GM18526 (cell line): ENCODE measurements around the gene ATXN10.

Experiments used
- POLR2A ChIP-seq: IDR thresholded peaks from 3 replicates; pipeline ENCODE4 v1.6.1; 2011; ENCODE audit not compliant: insufficient read length; ENCODE audit errors: extremely low read depth

The ATXN10 gene

DNA sequence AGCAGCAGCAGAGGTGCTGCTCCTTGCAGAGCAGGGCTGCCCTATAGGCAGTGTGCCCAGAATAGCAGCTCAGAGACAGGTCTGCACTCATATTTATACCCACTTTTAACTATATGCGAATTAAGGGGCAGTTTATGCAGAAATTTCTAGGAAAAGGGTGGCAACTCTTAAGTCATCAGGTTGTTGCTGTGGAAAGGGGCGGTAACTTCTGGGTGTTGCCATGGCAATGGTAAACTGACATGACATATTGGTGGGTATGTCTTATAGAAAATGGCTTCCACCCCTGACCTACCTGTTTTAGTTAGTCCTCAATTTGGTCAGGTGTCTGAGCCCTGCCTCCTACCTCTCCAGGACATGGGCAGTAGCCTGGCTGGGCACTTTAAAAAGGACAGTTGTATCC is 122.3 kb downstream of the ATXN10 start:
- TF ChIP-seq POLR2A, result no peak

DNA sequence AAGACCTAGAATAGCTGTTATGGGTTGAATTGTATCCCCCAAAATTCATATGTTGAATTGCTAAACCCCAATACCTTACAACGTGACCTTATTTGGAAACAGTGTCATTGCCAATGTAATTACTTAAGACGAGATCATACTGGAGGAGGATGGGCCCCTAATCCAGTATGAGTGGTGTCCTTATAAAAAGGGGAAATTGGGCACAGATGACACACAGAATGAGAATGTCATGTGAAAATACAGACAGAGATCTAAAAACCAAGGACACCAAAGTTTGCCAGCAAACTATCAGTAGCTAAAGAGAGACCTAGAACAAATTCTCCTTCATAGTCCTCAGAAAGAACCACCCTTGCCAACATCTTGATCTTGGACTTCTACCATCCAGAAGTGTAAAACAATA is 127.7 kb downstream of the ATXN10 start:
- no peak for TF ChIP-seq POLR2A

DNA sequence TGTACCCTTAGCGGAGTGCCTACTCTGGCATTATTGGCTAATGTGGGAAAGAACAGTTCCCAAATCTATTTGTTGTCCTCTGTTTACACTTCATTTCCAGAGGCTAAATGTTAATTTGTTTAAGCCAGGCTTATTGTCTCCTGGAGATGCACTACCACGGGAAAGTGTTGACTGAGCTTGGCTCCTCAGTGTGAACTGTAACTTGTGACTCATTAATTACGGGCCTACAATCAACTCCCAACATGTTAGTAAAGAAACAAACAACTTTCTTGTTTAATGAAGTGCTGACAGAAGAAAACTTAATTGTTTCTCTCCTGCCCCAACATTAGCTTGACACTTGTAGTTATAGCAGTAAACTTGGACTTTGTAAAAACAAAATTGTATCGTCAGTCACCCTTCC is 130.4 kb downstream of the ATXN10 start:
- TF ChIP-seq POLR2A, result no peak

DNA sequence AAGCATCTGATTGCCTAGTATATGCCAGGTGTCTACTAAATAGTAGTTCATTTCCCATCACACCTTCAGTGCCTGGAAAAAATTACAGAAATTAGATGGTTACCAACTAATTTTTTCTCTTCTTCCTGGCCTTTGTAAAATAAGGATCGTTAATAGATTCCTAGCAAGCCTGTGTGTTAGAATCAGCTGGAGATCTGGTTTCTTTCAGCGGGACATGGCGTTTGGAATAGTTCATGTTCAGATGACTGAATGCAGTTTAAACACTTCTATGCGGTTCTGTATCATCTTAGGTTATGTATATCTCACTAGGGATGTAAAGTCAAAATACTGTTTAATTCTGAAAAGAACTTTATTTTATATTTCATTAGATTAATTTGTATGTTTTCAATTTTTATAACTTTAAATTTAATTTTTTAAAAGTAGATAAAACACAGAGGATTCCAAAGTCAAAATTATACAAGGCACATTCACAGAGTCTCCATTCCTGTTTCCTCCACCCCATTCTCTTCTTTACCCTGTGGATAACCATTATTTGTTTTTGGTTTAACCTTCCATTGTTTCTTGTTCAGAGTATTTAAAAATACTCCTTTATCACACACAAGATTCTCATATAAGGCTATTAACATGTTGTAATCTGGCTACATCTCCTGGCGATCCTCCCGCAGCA is 132.8 kb downstream of the ATXN10 start:
- TF ChIP-seq POLR2A, result no peak

DNA sequence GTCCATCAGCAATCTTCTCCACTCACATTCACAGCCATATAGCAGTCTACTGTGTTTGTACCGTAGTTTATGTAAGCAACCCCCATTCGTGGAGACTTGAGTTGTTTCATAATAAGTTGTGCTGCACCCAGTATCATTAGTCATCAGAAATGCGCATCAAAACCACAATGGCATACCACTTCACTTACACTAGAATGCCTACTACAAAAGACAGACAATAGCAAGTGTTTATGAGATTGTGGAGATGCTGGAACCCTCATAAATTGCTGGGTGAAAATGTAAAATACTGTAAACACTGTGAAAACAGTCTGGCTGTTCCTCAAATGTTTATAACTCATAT is 133.3 kb downstream of the ATXN10 start:
- TF ChIP-seq POLR2A, result no peak

DNA sequence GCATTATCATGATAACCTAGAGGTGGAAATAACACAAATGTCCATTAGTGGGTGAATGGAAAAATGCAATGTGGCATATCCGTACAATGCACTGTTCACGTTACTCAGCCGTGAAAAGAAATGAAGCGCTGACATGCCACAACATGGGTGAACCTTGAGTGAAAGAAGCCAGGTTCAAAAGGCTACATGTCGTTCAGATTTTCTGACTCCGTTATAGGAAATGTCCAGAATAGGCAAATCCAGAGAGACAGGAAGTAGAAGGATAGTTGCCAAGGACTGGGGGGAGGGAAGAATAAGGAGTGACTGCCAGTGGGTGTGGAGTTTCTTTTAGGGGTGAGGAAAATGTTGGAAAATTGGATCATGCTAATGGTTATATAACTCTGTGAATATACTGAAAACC is 133.8 kb downstream of the ATXN10 start:
- no peak for TF ChIP-seq POLR2A

DNA sequence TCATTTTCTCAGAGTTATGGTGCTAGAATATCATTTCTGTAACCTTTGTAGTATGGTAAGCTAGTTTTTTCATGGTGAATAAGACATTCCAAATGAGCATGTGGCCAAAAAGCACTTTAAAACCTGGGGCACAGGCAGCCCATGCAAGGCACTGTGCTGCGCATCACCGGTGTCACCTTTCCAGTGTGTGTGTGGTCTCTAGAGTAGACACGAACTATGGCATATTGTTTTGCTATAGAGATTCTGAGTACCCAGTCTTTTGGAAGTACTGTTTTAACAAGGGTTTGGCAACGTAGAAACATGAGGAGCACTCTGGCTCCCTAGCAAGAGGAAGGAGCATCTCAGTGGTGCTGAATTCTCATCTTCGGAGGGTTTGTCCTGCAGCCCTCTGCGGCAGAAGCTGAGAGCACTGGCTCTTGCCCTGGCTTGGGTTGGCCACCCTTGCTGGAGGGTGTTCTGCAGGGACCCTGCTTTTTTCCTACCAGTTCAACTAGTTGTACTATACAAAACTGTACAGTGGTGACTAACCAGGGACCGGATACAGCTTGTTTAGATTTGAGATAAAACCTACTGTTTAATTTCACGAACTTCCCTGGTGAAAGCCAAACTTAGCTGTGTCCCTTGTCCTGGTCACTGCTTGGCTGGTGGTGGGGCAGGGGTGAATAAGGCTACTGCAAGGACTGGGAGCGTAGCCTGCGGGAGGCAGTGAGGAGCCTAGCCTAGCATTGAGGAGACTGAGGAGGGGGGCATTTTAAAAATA is 135.7 kb downstream of the ATXN10 start:
- no peak for TF ChIP-seq POLR2A

DNA sequence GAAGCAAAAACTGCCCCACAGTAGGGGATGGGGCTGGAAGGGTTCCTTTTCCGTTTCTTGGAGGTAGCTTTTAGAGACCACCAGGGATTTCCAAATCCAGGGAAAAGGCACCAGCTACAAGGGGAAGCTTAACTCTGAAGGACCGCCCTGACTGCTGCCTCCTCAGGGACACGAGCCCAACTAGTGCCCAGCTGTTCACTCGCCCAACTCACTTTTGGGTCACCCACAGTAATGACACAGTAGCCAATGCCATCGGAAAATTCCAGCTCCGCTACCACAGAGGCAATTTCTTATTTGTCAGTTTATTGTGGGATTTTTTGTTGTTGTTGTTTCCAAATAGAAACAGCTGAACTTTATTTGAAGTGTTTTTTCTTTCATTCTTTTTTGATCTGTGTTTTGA is 141.3 kb downstream of the ATXN10 start:
- TF ChIP-seq POLR2A, result no peak

DNA sequence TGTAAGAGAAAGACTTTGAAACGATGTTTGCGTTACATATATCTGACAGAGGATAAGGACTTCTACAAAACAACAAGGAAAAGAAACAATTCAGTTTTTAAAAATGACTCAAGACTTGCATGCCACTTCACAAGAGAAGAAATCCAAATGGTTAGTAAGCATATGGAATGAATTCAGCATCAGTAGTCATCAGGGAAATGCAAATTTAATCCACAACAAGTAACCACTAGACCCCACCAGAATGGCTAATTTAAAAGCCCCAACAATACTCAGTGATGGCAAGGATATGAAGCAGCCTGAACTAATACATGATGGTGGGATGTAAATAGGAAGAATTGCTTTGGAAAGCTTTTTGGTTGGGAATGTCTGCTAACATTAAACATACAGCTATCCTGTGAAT is 142.6 kb downstream of the ATXN10 start:
- TF ChIP-seq POLR2A, result no peak

DNA sequence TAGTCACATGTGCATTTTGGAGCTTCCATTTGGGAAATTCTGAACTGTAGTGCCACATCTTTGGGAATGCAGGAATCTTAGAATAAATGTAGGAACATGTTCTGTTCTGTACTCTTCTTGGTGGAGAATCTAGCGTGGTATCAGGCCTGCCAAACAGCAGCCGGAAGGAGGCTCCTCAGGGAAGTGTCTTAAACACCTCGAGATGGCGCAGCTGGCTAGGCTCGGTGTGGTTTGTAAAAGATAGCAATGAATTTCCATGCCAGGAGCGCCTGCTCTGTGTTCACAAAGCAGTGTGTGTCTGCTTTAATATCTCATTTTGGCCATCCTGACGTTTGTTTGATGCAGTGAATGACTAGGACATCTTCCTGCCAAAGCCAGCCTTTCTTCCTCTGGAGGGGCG is 145.1 kb downstream of the ATXN10 start:
- TF ChIP-seq POLR2A, result no peak

DNA sequence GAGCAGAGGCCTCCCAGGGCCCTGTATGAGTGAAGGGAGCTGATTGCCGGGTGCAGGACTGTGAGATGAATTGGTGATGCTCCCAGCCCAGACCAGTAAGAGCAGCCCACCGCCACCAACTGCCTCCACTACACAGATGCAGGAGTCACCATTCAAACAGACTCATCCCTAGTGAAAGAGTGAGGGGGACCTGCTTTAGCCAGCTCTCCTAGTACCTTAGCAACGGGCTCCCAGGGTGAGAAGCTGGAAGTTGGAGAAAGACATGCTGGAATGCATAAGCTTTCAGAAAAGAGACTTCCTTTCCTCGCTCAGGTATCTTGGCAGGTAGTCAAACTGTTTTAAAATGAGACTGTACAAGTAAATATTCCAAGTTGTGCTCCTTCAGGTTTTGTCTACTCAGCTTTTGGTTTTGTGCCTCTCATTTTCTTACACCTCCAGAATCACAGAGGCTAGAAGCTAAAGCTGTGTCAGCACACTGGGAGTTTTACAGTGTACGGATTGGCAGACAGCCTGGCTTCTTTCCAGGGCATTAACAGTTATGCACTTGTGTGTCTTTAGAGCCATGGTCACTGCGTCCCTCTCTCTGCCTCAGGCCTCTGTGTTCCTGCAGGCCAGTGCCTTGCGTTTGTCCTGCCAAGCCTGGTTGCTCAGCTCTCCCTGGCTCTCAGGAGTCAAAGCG is 146.2 kb downstream of the ATXN10 start:
- TF ChIP-seq POLR2A, result no peak

DNA sequence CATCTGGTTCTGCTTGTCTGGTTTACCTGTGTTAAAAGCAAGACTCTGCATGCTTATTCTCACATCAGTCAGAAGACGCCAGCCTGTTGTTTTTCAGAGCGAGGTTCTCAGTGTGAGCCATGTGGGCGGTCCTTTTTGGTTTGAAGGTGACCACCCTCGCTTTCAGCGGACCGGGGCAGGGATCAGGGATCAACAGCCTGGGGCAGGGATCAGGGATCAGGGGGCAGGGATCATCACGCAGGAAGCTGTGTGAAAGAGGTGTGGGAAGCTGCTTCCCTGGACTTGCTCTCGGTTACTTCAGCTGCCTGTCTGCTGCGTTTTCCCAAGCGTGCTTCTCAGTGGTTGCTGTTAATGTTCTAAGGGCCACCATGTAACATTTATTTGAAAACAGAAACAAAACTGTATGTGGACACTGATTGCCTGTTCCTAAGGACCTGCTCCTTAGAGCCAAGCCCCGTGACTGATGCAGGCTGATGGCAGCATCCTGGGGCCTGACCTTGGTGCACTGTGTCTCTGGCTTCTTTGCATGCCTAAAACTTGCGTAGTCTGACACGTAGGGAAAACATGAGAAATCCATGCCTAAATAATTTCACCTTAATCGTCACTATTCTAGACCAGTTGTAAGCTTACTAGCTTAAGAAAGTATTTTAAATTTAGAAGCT is 146.9 kb downstream of the ATXN10 start:
- TF ChIP-seq POLR2A, result no peak

DNA sequence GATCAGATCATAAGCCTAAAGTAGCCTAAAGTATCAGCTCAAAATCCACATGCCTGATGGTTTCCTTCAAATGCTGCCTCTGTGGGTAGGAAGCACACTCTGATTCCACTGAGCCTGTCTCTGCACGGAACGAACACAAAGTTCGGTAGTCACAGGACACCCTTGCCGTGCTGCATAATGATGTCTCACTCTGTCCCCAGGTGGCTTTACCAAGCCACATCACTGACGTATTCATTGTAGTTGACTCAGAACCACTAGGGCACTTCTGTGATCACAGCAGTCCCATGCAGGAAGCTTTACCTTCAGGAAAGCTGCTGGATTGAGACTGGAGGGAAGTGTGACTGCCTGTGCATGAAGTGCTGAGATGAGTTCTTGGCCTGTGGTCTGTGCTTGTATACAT is 147.7 kb downstream of the ATXN10 start:
- no peak for TF ChIP-seq POLR2A

DNA sequence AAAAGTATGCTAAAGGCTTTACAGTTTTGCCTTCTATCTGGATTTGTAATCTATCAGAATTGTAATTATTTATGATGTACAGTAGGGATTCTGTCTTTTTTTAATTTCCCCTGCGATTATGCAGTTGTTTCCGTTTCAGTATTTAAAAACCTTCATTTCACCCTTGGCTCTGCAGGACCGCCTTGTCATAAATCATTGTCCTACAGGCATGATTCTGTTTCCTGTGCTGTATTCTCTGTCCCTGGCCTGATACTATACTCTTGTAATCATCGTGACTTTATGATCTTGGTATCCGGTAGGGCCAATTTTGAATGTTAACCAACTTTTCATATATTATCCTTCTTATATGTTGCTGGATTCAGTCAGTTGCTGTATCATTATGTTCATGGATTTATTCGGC is 151.7 kb downstream of the ATXN10 start:
- TF ChIP-seq POLR2A, result no peak

DNA sequence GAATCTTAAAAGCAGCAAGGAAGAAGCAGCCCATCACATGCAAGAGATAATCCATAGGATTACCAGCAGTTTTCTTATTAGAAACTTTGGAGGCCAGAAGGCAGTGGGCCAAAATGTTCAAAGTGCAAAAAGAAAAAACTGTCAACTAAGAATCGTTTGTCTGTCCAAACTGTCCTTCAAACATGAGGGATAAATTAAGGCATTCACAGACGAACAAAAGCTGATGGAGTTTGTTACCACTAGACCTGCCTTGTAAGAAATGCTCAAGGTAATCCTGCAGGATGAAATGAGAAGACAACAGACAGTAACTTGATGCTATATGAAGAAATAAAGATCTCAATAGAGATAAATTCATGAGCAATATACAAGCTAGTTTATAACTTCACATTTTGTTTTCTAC is 154.9 kb downstream of the ATXN10 start:
- no peak for TF ChIP-seq POLR2A

DNA sequence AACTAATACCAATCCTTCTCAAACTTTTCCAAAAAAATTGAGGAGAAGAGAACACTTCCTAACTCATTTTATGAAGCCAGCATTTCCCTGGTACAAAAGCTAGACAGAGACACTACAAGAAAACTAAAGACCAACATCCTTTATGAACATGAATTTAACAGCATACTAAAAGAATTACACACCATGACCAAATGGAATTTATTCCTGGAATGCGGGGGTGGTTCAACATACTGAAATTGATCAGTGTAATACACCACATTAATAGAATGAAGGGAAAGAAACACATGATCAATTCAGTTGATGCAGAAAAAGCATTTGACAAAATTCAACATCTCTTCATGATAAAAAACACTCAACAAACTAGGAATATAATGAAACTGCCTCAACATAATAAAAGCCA is 157.2 kb downstream of the ATXN10 start:
- TF ChIP-seq POLR2A, result no peak
